Renal cortical epithelial cell (primary cell): ENCODE results near the gene CFHR1. TPM values are rescaled to one million over a fixed set of nuclear protein-coding genes. Genes with fewer than 3 reads are reported as not detected.

Experiments used
- DNase-seq: peaks from one replicate; pipeline ENCODE4 v3.0.0-alpha.2; 2011; ENCODE audit warnings: low read depth
- total RNA-seq: library from RNA; depleted of rRNA; stranded (reverse); fragments of >200 nt; gene quantifications from 2 replicates; pipeline ENCODE4 v1.2.3, GENCODE V29; 2014

Gene CFHR1
- total RNA-seq, 1 donor from 2014 or later: not detected

GRCh38 chr1:196875935-196876334 lies 56.4 kb downstream of the CFHR1 start:
- no peak for DNase-seq

GRCh38 chr1:196877964-196878363 lies 58.4 kb downstream of the CFHR1 start:
- DNase-seq: no peak

Other genes with a start within 250 kb of the CFHR1 start
- 1.0 and 1.6 TPM in 2 replicates for gene KCNT2, start 211.3 kb upstream of the CFHR1 start, total RNA-seq
- 1.7 and 30.3 TPM in 2 replicates for gene CFH, start 167.7 kb upstream of the CFHR1 start, total RNA-seq
- gene CFHR3, start 44.9 kb upstream of the CFHR1 start, total RNA-seq: not detected in 2 replicates
- not detected in 2 replicates for gene CFHR4, start 68.3 kb downstream of the CFHR1 start, total RNA-seq
- gene CFHR2, start 124.0 kb downstream of the CFHR1 start, total RNA-seq: not detected in 2 replicates
- gene CFHR5, start 157.8 kb downstream of the CFHR1 start, total RNA-seq: not detected in 2 replicates
- not detected in 2 replicates for gene F13B, start 247.5 kb downstream of the CFHR1 start, total RNA-seq